Measurements from ENCODE around the gene AKAP5.

AKAP5 gene

DNA sequence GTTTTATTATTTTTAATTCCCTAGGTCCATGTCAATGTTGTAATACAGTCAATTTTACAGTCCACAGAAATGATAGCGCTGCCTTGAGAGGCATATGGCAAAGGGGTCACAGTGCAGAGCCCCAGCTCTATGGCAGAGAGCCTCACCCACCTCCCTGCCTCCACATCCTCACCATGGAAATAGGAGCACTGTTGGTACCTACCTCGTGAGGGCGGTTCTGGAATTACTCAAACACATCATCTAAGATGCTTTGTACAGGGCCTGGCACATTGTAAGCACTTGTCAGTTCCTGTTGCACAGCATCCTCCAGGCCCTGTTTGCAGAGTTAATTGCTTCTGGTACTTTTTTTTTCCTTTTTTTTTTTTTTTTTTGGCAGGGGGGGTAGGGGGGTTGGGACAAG lies 4.1 kb upstream of the AKAP5 start:
- DNase-seq, result no peak

DNA sequence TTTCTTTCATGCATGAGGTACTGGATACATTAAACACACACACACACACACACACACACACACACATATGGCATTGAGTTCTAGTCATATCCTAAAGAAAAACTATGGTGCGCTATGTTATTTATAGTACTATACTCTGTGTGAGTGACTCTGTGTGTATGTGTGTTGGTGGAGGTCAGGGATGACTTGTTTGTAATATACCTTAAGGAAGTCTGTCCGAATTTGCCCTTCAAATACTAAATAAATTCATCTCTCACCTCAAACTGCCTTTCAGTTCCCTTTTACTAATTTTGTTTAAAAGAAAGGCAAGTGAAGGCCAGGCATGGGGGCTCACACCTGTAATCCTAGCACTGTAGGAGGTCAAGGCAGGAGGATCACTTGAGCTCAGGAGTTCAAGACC lies 2.1 kb upstream of the AKAP5 start:
- DNase-seq, result no peak

DNA sequence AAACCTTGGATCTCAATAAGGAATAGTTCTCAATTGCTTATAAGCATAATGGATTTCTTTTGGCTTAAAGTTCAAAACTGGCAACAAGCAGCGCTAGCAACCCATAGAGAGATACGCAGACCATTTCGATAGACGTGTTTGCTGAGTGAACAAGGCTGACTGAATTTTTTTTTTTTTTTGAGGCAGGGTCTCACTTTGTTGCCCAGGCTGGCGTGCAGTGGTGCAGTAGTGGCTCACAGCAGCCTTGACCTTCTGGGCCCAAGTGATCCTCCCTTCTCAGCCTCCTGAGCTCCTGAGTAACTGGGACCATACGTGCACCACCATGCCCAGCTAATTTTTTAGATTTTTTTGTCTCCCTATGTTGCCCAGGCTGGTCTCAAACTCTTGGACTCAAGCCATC lies 1.4 kb upstream of the AKAP5 start:
- no peak for DNase-seq

DNA sequence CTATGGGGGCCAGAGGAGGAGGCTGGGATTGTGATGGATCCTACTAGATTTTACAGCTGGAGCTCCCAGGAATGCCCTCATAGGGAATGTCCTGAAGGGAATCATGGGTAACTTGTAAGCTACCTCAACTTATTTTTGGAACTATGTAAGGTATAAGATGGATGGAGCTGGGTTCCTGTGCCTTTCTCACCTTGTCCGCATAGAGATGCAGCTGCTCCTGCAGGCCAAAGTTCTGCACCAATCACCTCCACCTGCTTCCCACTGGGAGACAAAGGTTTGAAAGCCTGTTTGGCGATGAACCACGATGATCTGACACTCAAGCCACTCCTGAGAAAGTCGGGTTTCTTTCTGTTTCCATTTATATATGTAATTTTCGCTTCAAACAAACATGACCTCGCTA lies 648 bp upstream of the AKAP5 start:
- DNase-seq, result no peak

DNA sequence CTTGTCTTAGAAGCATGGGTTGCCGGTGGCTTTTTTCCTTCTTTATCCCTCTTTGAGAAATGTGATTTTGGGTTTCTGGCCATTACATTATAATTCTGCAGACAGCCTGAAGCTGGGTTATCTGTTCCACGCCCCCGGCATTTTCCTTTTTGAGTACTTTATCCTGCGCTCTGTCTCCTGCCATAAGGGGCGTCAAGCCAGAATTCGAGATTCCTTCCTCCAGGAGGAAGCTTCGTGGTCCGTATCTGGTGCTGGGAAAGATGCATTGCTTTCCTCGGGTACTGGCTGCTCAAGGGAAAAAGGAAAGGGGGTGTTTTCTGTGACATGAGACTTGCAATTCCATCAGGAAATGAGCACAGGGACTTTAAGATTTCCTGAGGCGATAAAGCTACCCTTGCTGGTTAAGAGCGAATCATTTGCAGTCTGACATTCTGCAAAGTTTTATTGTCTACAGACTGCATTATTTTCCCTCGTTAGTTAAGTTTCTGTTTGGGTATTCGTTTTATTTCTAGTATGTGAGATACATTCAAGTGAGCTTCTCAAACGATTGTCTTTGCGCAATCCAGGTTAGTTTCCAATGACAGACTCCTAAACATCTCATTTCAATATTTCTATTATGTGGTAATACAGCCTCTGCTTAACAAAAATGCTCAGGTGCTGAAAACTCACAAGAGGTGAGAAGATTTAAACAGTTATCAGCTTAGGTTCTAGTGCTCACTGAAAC lies 694 bp downstream of the AKAP5 start:
- peak; percentile 62 for DNase-seq

DNA sequence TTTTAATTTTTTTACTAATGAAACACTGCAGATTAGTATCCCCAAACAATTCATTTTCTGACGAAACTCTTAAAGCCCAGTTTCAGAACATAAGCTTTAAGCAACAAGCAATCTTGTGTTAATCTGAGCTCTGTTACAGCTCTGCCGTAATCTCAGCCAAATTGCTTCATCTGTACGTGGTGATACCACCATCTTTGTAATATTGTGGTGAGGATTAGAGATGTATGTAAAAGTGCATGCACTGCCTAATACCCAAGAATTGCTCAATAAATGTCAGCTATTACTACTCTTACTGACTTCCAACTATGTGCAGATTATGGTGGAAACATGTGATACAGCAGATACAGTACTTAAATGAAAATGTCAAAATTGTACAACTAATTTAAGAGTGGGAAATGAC lies 1.8 kb downstream of the AKAP5 start:
- DNase-seq, result no peak

DNA sequence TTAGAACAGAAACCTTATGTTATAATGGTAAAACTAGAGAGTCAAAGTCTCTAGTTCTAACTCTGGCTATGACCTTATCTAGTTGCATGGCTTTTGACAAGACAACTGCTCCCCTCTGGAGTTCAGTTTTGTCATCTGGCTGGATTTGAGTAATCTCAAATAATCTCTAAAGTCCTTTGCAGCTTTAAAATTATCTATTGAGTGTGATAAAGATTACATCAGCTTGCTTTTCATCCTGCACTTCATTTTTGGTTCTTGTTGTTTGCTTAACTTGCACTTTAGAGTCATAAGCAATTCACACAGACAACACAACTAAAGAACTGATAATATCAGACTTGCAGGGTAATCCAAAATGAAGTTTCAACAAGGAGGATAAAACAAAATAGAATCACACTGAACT lies 2.3 kb downstream of the AKAP5 start:
- no peak for DNase-seq

DNA sequence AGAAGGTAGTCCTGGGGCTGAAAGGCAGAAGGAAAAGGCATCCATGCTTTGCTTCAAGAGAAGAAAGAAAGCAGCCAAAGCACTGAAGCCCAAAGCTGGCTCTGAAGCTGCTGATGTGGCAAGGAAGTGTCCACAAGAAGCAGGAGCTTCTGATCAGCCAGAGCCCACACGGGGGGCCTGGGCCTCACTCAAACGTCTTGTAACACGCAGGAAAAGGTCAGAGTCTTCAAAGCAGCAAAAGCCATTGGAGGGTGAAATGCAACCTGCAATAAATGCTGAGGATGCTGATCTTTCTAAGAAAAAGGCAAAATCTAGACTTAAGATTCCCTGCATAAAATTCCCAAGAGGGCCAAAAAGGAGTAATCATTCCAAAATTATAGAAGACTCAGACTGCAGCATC lies 3.2 kb downstream of the AKAP5 start:
- no peak for DNase-seq

DNA sequence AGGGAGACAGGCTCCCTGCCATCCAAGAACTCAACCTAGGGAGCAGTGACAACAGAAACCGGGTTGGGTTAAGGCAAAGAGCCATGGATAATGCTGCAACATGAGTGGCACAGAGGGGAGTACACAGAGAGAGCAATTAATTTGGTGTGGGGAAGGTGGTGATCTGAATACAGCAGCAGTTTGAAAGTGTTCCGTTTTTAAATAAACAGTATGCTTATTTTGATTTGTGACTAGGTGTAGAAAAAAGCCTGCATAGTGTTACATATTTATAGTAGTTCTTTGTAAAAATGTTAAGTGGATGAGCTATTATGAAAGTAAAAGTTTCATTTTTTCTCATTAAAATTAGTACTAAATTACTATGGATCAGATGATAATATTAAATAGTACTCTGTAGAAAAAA lies 8.7 kb downstream of the AKAP5 start:
- no peak for DNase-seq

DNA sequence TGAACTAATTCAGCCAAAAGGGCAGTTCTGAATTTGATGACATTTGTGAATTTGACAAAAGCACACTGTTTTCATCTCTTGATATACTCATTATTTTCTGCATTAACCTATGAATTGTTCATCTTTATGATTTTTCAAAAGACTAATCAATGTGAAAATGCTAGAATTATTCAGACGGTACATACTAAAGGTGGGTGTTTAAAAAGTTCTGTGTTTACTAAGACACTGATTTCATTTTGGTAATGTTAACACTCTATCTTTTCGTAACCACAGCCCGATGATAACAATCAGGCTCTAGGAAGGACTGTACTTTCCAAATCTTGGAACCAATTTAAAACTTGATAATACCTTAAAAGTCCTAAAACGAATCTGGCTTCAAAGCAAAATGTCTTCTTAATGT lies 9.4 kb downstream of the AKAP5 start:
- DNase-seq, result no peak

DNA sequence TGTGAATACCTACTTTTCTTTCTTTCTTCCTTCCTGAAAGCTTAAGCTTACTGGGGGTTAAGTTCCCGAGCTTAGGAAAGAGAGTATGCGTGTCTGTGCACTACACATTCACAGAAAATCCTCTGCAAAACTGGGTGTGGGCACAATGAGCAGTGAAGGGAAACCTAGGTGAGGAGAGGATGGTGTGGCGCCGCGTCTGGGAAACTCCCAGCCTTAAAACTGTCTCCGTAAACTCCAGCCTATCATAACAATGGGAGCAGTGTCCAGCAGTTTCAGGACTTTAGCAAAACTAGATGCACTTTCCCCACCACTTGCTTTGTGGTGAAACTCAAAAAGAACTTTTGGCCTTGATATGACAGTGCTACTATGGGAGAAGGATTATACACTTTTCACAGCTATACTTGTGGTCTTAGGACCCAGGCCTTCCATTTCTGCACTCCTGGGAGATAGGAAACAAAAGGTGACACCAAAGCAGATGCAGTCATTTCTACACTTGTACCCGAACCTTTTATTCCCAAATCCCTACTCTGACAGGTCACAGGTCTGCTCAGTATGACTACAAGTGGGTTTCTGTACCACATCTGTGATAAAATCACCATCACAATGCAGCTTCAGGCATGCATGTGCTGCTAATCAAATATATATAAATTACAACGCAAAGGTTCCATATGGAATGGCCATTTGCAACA lies 10.4 kb downstream of the AKAP5 start:
- DNase-seq, result no peak

DNA sequence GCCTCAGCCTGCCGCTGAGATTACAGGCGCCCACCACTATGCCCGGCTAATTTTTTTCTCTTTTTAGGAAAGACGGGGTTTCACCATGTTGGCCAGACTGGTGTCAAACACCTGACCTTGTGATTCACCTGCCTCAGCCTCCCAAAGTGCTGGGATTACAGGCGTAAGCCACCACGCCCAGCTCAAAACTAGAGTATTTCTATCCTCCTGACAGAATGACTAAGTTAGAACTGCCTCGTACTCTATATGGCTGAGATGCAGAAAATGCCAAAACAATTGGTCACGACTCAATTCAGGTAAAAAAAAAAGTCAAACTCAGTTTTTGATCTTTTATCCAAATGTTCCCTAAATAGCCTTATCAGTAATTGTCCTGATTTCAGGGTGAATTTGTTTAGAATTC lies 11.1 kb downstream of the AKAP5 start:
- DNase-seq, result no peak

DNA sequence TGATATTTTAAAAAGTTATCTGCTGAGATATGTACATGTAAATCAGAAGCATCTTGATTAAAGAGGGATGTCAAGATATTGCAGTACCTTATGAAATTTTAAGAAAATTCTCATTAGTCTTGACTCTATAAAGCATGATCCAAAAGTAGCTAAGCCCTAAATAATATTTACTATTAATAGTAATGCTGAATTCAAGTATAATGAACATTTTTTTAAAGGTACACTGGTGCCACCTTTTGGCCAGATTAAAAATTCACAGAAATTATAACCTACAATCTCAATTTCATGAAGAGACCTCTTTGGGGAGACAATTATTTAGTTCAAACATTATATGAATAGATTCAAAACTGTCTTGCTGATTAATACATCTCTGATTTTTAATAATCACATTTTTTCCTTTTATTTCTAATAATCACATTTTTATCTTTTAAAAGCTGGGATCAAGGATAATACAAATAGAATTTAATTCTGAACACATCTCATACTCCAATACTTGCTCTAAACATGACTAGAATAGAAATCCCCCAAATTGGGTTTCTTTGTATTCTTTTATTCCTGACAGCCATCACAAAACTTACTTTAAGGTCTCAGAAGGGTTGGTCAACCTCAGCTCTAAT lies 13.4 kb downstream of the AKAP5 start:
- DNase-seq, result peak; percentile 31

DNA sequence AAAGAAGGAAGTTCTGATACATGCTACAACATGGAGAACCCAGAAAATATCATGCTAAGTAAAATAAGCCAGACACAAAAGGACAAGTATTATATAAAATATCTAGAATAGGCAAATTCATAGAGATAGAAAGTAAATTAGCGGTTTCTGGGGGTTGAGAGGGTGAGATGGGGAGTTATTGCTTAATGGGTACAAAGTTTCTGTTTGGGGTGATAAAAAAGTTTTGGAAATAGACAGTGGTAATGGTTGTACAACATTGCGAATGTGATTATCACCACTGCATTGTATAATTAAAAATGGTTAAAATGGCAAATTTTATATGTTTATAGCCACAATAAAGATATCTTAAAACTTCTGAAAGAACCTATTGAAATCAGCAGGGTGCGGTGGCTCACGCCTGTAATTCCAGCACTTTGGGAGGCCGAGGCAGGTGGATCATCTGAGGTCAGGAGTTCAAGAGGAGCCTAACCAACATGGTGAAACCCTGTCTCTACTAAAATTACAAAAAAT lies 23.3 kb downstream of the AKAP5 start:
- no peak for DNase-seq

DNA sequence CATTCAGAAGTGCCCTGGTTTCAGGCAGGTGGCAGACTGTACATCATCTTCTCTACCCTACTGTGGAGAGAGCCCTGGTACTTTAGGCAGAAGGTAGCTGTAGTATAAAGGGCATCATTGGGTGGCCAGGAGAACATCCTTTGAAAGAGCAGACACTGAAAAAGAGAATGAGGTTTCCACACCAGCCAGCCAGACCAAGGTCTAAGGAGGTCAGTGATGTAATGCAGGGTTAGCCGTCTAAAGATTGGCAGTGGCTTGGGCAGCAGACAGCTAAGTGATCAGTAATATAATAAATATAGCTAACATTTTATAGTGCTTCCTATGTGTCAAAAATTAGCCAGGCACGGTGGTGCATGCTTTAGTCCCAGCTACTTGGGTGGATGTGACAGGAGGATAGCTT lies 26.3 kb downstream of the AKAP5 start:
- no peak for DNase-seq

DNA sequence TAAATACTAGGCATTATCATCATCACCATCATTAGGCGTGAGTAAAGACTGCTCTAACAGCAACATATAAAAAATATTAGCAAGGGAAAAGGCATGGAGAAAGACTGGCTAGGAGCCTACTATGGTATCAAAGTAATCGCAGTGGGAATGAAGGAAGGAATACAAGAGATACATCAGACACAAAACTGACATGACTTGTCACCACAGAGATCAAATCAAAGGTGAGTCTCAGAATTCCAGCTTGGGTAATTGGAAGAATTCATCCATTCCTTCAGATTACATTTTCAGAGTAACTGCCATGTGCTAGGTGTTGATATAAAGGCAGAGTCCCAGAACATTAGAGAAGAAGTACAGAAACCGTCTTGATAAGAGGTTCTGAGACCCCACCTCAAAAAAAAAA lies 28.2 kb downstream of the AKAP5 start:
- DNase-seq, result no peak

DNA sequence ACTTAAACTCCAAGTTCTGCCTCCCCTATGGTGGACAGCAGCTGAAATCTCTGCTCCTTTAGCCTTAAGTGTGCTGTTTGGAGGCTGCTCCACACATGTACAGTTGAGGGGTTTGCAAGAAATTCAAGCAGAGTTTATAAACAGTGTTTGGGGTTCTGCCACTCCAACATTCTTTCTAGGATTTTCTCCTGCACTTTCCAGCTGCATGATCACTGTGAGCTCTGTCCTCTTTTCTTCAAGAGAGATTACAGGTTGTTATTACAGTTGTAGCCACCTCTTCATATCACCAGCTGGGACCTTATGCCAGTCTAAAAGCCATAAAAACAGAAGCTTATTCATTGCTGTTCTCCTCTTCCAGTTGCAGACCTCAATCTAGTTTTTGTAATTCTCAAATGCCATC lies 30.0 kb downstream of the AKAP5 start:
- no peak for DNase-seq

DNA sequence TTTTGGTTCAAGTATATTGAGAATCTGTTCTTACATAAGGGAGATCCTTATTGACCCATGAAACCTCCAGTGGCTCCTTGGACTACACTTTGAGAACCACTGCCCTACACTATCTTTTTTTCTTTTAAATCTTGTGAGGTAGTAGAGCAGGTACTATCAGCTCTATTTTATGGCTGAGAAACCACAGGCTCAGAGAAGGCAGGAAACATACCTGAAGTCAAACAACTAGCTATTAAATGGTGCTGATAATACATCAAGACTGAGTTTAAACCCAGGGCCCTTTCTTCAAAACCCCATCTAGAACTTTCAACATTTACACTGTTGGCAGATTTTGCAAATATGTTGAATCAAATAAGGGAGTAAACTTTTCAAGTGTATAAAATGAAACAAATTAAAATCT lies 31.5 kb downstream of the AKAP5 start:
- no peak for DNase-seq

DNA sequence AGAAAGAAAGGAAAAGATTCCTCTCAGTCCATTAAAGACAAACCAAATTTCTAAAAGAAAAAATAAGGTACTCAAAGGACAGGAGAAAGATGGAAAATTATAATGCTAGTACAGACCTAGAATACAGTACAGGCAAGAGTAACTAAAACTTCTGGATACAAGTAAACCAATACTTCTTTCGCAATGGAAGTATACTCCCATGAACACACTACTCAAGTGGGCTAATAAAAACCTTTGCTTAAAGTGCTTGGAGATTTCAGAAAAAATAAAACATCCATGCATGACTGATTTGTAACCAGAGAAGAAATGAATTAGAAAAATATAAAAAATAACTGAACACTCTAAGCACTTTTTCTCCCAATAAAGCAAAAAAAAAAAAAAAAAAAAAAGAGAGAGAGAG lies 34.8 kb downstream of the AKAP5 start:
- peak; percentile 10 for DNase-seq

DNA sequence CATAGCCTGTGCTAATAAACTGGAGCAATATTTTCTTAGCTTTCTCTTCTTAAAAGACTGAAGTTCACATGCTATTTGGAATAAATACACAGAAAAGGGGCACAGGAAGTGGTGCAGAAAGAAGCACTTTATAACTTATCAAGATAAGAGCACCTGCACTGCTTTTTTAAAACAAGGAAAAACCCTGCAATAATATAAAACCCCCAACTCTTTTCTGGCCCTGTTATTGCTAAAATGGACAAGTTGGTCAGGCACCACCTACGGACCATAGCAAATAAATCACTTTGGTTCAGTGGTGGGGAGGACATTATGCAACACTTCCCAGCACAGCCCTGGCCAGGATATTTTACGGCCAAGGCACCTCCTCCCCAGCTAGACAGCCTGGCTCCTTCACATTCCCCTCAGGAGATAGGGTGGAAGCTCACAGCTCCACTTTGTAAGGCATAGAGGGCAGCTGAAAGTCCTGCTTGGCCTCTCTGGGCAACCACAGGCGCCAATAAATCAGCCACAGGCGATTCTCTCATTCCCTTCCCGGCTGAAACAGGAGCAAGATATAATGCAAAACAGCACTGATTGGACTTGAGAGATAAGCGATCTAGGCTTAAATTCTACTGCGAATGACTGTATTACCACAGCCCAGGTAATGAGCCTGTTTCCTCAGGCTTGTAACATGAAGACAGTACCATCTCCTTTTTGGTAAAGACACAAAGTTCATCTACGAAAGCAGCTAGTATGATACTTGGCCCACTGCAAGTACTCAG lies 36.3 kb downstream of the AKAP5 start:
- DNase-seq, result peak; percentile 74

DNA sequence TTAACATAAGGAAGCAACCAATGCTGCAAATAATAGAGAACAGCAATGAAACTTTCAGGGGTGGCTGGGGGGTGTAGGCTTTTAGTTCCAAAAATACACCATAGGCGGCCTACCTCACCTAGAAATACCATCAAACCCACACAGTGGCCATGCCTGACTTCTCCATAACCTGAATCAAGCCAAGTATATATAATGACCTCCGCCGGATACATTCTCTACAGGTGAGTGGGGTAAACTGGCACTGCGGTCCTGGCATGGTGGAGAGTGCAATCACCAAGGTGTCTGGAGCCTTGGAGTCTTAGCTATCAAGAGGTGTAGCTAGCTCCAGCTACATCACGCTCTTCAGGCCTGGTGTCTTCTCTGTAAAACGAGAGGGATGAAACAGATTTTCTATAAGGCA lies 37.2 kb downstream of the AKAP5 start:
- DNase-seq, result no peak

DNA sequence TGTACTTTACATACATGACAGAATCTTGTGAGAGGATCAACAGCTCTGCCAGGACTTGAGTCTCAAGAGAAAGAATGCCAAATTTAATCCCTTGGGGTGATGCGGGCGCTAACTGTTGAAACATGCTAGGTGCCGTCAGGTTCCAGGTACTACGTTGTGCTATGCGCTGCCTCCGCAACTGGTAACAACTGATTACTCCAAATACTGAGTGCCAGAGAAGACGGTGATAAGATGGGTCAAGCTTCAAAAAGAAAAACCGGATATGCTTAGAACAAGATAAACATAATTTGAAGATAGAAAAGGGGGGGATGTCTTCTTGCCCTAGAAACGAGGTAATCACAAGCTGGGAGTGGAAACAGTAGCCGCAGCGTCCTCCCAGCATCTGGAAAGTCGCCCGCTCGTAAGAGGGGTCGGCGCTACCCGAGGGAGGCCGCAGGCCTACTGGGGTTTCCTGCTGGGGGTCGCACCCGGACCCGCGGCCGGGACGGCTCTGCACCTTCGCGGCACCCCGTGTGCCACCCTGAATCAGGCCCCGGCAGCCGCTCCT lies 37.7 kb downstream of the AKAP5 start:
- DNase-seq, result peak; percentile 19

Data from fibroblast of skin of right quadriceps (primary cell).